Retina (tissue), 1 donor: ENCODE results near the gene SWAP70.

Source experiments
- DNase-seq: peaks from one replicate; pipeline ENCODE4 v3.0.0-alpha.2; 2016

Gene SWAP70

DNA sequence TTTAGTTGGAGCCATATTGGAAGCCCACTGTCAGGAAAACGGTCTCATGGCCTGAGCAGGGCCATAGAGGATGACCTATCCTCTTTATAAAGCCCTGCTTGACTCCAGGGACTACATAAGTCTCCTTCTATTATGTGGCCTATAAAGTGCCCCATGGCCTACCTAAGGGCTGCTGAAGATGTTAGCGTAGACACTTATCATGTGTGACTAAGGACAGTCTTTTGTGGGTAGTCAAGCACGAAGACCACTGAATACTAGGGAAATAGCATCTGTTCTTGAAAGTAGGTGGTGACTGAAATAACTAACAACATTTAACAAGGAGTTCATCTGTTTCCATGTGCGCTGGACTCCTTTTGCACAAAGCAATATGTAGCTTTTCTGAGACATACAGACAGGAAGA lies 117.1 kb downstream of the SWAP70 start:
- DNase-seq = no peak

GRCh38 chr11:9783986-9784385 lies 120.1 kb downstream of the SWAP70 start:
- no peak for DNase-seq

- DNase-seq = no peak
Observed at GRCh38 chr11:9784602-9785315, 120.9 kb downstream of the SWAP70 start.

DNA sequence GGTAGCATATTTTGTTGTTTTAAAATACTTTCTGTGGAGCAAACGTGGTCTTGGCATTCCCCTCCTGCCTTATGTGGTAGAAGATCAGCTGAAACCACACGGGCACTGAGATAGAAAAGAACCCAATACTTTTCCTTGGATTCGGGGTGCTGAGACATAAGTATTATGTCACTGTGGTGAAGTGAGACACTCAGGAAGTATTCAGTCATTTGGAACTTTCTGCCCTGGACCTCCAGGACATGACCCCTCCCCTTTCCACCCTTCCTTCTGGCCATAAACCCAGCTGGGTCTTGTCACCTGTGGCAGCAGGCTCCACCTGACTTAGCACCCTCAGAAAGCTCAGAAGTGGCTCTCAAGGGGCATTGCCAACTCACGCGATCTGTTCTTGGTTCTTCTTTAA lies 123.4 kb downstream of the SWAP70 start:
- DNase-seq = no peak

- no peak for DNase-seq
Observed at GRCh38 chr11:9787981-9788521, 124.2 kb downstream of the SWAP70 start.

DNA sequence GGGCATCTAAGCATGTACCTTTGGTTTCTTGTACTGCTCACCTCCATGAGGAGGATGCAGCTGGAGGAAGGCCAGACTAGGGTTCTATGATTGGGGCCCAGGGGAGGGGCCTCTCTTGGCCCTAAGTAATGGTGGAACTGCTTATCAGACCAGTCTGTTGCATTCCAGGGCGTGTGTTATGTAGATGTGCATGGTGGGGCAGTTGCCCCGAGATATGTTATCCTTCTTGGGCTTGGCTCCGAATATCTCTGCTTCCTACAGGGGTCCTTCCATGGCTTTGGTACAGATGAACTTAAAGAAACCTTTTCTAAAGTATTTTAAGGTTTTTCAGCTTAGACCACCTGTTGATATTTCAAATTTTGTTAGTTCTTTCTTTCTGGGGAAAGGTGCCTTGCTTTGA lies 126.0 kb downstream of the SWAP70 start:
- no peak for DNase-seq

DNA sequence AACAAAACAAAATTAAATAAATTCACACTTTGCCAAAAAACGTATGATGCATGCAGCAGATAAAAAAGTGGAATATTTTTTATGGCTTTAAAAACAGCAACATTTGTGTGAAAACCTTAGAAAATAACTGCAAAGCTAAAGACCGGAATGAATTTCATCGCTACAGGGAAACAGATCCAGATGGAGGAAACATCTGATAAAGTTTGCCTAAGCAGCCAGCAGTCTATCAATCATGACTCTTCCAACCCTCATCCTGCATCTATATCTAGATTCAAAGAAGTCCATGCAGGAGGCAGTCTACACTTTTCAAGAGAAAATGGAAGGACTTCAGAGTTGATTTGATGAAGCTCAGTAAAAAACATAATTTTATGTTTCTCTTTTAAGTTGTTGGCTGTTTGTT lies 126.8 kb downstream of the SWAP70 start:
- DNase-seq = no peak

DNA sequence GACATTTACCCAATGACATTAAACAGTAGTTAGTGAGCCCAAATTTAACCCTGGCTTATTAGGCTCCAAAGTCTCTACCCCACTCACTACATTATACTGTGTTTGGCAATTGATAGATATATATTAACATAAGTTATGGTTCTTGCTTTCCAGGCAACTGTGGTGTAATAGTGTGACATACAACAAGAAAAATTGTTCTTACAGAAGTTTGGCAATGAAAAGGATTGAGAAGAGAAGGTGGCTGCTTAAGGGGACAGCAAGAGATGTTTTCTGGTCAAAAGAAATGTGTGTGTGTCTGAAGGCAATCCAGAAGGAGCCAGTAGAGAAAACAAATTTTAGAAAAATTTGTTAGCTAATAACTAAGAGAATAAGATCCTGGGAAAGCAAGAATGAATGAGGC lies 132.4 kb downstream of the SWAP70 start:
- DNase-seq = no peak

DNA sequence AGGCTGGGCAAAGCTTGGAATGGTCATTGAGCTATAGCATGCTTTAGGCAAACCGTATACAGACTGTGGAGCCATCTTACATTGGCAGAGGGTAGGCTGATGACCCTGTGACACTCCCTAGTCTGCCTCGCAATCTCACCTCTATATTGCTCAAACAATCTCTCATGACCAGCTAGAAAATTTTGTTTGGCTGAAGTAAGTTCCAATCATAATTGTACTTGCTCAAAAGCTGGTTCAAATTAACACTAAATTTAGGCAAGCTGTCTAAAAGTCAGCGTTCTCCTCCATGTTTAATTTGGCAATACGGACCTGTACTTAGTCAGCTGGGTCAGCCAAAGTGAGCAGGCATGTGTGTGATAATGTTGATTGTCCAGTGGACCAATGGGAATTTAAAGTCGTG lies 133.0 kb downstream of the SWAP70 start:
- DNase-seq = no peak

- no peak for DNase-seq
Observed at GRCh38 chr11:9797300-9797699, 133.4 kb downstream of the SWAP70 start.

DNA sequence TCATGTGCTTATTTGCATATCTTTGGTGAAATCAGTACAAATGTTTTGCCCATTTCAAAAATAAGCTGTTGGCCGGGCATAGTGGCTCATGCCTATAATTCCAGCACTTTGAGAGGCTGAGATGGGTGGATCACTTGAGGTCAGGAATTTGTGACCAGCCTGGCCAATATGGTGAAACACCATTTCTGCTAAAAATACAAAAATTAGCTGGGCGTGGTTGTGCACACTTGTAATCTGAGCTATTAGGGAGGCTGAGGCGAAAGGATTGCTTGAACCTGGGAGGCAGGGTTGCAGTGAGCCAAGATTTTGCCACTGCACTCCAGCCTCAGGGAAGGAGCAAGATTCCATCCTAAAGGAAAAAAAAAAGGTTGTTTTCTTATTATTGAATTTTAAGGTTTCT lies 136.0 kb downstream of the SWAP70 start:
- DNase-seq = no peak

DNA sequence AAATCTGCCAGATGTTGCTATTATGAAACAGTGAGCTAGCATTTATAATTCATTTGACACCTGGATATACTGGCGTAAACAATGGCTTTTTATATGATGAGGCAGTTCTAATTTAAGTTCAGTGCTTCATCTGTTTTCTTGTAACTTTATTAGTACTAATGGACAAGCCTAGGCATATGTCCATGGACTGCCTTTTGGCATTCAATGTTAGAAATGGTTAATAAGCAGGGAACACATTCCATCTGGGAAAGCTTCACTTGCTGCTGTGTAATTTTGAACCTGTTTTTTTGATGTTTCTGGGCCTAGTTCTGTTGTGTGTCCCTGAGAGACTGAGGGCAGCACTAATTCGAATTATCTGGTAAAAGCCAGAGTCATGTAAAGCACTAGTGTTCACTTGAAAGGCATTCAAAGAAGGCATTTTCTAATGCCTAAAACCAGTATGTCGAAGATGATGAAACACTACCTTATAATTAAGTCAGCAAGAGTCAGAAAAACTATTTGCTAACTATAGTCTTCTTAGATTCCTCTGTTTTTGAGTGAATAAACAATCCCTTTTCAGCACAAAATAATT lies 138.5 kb downstream of the SWAP70 start:
- DNase-seq = no peak
